ENCODE results near the gene TGFBRAP1.
"Not testable (repeated sequence)": the region's sequence is repeated elsewhere in the genome, so short reads cannot be mapped to it uniquely, and the experiment has no call there.

The TGFBRAP1 gene

GRCh38 chr2:105271393-105272045 is 58.0 kb downstream of the TGFBRAP1 start:
- no peak for DNase-seq (ENCODE audit: low spot score)

GRCh38 chr2:105269426-105269825 is 60.1 kb downstream of the TGFBRAP1 start:
- DNase-seq (ENCODE audit: low spot score), result no peak

- DNase-seq (ENCODE audit: low spot score), result no peak
Measured at GRCh38 chr2:105262651-105263091, 66.9 kb downstream of the TGFBRAP1 start.

DNA sequence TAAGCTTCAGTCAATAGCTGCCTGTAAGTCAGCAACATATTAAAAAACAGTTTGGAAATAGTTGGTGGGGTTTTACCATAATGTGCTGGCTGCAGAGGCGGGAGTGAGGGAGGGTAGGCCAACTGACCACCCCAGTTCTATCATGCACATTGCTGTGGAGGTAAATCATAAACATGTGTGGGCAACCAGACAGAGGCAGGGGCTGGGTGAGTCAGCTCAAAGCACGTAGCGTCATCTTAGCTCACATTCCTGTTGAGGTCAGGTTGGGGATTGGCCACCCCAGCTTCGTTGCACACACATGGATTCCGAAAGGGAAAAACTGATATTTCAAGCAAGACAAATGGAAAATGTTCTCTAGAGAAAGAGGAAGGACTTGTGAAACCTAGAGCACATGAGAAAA is 68.5 kb downstream of the TGFBRAP1 start:
- DNase-seq (ENCODE audit: low spot score), result no peak

- no peak for DNase-seq (ENCODE audit: low spot score)
Measured at GRCh38 chr2:105258835-105259350, 70.6 kb downstream of the TGFBRAP1 start.

GRCh38 chr2:105257981-105258380 is 71.6 kb downstream of the TGFBRAP1 start:
- DNase-seq (ENCODE audit: low spot score), result no peak

DNA sequence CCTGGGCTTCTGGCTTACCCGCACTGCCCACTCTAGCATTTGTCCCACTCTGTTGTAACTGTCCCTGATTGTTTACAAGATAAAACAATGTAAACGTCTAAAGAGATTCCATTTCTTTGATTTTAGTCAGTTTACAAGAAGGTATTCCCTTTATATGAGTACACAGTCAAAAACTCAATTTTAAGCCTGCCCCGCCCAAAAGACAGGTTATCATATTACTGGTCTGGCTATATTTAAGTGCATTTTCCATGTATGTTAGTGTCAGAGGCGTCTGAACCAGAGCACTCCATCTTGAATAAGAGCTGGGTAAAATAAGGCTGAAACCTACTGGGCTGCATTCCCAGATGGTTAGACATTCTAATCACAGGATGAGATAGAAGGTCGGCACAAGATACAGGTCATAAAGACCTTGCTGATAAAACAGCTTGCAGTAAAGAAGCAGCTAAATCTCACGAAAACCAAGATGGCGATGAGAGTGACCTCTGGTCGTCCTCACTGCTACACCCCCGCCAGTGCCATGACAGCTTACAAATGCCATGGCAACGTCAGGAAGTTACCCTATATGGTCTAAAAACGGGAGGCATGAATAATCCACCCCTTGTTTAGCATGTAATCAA is 73.0 kb downstream of the TGFBRAP1 start:
- DNase-seq (ENCODE audit: low spot score), result no peak

DNA sequence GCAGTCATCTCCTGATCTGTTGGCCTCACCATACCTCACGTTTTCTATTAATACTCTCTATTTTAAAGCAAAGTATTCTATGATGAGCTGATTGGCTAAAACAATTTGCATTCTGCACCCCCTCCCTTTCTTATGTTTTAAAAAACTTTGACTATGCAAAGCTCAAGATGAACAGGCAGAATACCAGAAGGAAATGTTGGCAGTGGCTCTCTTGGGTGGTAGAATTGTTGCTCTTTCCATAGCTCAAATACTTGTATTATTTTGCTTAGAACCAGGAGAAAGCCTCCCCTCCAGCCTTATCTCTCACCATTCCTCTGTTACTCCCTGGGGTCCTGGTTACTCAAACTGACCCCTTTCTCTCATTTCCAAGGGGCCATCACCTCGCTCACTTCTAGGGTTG is 73.6 kb downstream of the TGFBRAP1 start:
- no peak for DNase-seq (ENCODE audit: low spot score)

DNA sequence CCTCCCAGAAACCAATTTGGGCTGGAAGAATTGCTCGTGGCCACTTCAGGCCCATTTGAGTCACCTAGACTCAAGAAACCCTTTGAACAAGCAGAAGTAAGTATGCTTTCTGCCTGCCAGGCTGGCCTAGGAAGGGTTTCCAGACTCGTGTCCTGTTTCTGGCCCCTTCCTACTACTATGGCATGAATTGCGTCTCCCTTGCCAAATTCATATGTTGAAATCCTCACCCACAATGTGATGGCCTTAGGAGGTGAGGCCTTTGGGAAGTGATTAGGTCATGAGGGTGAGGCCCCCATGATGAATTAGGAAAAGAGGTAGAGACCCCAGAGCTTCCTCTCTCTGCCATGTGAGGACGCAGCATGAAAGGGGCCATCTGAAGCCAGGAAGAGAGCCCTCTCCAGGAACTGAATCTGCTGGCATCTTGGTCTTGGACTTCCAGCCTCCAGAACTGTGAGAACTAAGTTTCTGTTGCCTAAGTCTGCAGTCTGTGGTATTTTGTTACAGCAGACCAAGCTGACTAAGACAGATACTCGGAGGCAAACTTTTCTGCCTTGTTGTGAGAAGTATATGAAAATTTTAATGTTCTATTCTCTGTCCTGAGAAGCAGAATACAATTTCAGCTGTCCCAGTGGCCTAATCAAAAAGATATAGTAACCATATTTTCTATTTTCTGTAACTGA is 74.9 kb downstream of the TGFBRAP1 start:
- no peak for DNase-seq (ENCODE audit: low spot score)

GRCh38 chr2:105252271-105252670 is 77.3 kb downstream of the TGFBRAP1 start:
- no peak for DNase-seq (ENCODE audit: low spot score)

DNA sequence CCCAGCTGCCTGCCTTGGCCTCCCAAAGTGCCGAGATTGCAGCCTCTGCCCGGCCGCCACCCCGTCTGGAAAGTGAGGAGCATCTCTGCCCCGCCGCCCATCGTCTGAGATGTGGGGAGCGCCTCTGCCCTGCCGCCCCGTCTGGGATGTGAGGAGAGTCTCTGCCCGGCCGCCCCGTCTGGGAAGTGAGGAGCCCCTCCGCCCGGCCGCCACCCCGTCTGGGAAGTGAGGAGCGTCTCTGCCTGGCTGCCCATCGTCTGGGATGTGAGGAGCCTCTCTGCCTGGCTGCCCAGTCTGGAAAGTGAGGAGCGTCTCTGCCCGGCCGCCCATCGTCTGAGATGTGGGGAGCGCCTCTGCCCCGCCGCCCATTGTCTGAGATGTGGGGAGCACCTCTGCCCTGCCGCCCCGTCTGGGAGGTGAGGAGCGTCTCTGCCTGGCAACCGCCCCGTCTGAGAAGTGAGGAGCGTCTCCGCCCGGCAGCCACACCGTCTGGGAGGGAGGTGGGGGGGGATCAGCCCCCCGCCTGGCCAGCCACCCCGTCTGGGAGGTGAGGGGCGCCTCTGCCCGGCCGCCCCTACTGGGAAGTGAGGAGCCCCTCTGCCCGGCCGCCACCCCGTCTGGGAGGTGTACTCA is 78.4 kb downstream of the TGFBRAP1 start:
- not testable (repeated sequence) for DNase-seq (ENCODE audit: low spot score)

GRCh38 chr2:105249891-105250290 is 79.6 kb downstream of the TGFBRAP1 start:
- no peak for DNase-seq (ENCODE audit: low spot score)

DNA sequence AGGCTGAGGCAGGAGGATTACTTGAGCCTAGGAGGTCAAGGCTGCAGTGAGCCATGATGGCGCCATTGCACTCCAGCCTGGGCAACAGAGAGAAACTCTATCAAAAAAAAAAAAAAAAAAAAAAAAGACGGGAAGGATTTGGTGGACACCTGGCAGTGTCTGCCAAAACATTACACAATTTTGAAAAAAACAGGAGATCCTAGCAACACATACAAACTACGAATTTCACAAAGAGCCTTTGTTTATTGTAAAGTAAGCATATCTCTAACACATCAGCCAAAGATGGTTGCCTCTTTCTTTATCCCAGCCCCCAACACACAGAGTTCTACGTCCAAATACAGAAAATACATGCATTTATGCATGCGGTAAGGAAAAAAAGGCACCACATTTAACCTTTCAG is 80.4 kb downstream of the TGFBRAP1 start:
- DNase-seq (ENCODE audit: low spot score), result no peak

DNA sequence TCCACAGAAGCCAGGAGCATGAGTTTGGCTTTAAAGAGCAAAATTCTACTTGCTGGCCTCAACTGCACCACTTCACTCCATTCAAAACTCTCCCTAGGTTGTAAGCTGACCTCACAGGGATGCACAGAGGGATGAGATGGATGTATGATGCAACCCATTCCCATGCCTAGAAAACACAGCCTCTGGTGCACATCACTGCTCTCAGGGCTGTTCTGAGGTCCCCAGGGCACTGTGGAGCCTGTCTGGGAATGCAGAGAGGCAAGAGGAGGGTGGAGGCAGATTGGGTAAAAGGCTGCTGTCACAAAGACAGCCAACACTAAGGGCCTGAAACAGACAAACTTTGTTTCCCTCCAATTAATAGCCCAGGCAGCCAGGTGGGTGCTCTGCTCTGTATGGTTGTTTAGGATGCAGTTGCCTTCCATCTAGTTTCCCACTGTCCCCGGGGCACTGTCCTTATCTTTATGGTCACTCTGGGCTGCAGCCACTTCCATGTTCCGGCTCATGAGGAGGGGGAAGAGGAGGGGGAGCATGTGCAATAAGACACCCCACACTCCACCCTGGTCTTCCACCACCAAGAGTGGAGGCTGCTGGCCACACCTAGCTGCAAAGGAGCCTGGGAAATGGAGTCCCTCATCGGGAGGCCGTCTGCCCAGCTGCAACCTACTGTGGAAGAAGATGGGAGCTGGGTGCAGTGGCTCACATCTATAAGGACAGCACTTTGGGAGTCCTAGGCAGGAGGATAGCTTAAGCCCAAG is 81.0 kb downstream of the TGFBRAP1 start:
- no peak for DNase-seq (ENCODE audit: low spot score)

GRCh38 chr2:105244451-105244850 is 85.1 kb downstream of the TGFBRAP1 start:
- DNase-seq (ENCODE audit: low spot score), result no peak

DNA sequence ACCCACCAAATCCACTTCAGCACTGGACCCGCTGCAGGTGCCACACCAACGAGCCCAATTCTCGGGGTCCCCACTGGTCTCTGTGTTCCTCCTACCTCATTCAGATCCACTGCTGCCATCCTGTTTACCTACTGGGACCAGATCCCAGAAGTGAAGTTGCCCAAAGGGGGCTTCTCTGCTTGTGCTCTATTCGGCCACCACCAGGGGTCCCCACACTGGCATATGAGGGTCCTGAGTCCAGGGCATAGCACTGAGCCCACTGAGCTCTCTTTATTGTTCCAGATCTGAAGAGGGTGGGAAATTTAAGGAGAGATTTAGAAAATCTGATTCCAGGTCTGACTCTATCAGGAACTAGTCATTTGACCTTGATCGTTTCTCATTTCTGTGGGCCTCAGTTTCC is 85.6 kb downstream of the TGFBRAP1 start:
- no peak for DNase-seq (ENCODE audit: low spot score)

DNA sequence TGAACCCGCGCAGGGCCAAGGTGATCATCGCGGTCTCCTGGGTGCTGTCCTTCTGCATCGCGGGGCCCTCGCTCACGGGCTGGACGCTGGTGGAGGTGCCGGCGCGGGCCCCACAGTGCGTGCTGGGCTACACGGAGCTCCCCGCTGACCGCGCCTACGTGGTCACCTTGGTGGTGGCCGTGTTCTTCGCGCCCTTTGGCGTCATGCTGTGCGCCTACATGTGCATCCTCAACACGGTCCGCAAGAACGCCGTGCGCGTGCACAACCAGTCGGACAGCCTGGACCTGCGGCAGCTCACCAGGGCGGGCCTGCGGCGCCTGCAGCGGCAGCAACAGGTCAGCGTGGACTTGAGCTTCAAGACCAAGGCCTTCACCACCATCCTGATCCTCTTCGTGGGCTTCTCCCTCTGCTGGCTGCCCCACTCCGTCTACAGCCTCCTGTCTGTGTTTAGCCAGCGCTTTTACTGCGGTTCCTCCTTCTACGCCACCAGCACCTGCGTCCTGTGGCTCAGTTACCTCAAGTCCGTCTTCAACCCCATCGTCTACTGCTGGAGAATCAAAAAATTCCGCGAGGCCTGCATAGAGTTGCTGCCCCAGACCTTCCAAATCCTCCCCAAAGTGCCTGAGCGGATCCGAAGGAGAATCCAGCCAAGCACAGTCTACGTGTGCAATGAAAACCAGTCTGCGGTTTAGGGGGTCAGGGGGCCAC is 87.1 kb downstream of the TGFBRAP1 start:
- no peak for DNase-seq (ENCODE audit: low spot score)

DNA sequence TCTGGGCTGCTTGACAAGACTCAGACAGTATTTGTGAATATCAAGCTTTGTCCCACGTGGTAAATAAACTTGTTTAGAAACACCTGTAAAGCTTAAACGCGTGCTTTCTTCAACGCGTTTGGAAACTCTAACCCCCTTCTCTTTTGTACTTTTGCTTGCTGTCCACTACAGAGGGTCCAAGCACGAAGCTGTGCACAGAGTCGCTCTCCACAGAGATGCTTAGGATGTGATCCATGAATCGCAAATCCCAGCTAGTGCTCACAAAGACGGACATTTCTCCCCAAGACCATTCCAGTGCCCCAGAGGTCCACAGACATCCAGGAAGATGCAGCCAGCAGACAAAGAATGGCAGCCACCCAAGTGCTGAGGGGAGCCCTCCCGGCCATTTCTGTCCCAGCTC is 88.1 kb downstream of the TGFBRAP1 start, which contains the start of gene GPR45:
GPR45 (plus strand) TSS at position 301 of the 400 bp plus-strand sequence. CDS start 116 bp downstream, outside the sequence.
- DNase-seq (ENCODE audit: low spot score), result no peak

DNA sequence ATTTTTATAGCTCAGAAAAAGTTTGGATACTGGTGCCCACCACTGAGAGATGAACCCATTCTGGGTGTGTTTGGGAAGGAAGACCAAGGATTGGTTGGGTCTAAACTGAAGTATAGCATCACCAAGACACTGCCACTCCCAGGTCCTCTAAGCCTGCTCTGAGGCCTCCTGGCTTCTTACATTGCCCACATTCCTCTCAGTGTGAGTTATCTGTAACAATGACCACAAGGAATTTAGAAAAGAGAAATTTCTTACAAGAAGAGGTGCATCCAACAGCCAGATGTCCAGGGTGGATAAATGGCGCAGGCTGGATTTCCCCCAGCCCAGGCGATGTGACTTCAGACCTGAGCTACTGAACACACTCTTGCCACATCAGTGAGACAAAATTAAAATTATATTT is 89.6 kb downstream of the TGFBRAP1 start:
- no peak for DNase-seq (ENCODE audit: low spot score)

- peak; percentile 5 for DNase-seq (ENCODE audit: low spot score)
Measured at GRCh38 chr2:105238664-105239240, 90.8 kb downstream of the TGFBRAP1 start.
